ENCODE measurements around the gene MFSD11.

The MFSD11 gene

DNA sequence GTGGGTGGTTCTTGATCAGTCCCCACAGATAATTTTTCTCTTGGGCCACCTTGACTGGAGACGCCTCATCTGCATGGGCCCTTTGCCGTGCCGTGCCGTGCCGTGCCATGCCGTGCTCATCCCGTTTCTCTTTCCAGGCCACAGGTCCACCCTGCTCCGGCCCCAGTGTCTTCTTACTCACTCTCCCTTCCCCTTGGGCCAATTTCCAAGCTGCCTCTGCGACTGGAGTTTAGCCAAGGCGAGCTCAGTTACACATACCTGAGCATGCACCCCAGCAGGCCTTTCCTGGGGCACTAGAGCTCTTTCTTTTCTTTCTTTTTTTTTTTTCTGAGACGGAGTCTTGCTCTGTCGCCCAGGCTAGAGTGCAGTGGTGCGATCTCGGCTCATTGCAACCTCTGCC lies 89.8 kb downstream of the MFSD11 start:
- DNase-seq (ENCODE audit: low spot score): no peak
- in situ Hi-C loops (cut with MboI; ENCODE audit: low pct_unique_long_range_greater_than_20kb, low sequenced_read_pairs, unreplicated experiment): no loop called here
- TF ChIP-seq, protein P1, sequence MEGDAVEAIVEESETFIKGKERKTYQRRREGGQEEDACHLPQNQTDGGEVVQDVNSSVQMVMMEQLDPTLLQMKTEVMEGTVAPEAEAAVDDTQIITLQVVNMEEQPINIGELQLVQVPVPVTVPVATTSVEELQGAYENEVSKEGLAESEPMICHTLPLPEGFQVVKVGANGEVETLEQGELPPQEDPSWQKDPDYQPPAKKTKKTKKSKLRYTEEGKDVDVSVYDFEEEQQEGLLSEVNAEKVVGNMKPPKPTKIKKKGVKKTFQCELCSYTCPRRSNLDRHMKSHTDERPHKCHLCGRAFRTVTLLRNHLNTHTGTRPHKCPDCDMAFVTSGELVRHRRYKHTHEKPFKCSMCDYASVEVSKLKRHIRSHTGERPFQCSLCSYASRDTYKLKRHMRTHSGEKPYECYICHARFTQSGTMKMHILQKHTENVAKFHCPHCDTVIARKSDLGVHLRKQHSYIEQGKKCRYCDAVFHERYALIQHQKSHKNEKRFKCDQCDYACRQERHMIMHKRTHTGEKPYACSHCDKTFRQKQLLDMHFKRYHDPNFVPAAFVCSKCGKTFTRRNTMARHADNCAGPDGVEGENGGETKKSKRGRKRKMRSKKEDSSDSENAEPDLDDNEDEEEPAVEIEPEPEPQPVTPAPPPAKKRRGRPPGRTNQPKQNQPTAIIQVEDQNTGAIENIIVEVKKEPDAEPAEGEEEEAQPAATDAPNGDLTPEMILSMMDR (IDR thresholded peaks at IDR 0.05; ENCODE audit: extremely low read depth, insufficient read depth, missing control alignments): no peak
